Activated naive CD4-positive, alpha-beta T cell treated with anti-CD3 and anti-CD28 coated beads, Interleukin-2, amount 50 U/mL, for 24 hours (primary cell): ENCODE measurements around the gene CUTA.

Experiments used
- H3K27ac Mint-ChIP-seq: one replicate; pipeline ENCODE4 v1.8.0; 2021; ENCODE audit warnings: mild to moderate bottlenecking, mixed read lengths
- H3K27me3 Mint-ChIP-seq: one replicate; pipeline ENCODE4 v1.8.0; 2021; ENCODE audit warnings: mixed read lengths
- H3K36me3 Mint-ChIP-seq: one replicate; pipeline ENCODE4 v1.8.0; 2021; ENCODE audit warnings: mixed read lengths
- H3K4me1 Mint-ChIP-seq: one replicate; pipeline ENCODE4 v1.8.0; 2021; ENCODE audit warnings: mixed read lengths
- H3K4me3 Mint-ChIP-seq: one replicate; pipeline ENCODE4 v1.8.0; 2021; ENCODE audit warnings: mild to moderate bottlenecking, mixed read lengths
- H3K9me3 Mint-ChIP-seq: one replicate; pipeline ENCODE4 v1.8.0; 2021; ENCODE audit warnings: mixed read lengths

The CUTA gene

GRCh38 chr6:33417903-33418689 is at the start of gene CUTA:
TSS of gene CUTA (minus strand) at chr6:33418107. CDS start at chr6:33418000, 107 bp downstream.
- Mint-ChIP-seq H3K36me3 (peaks cover 9% of the 10 kb centered on the region), H3K27me3 (no peaks in the 10 kb centered on the region), H3K4me1 (peaks cover 85% of the 10 kb centered on the region), H3K4me3 (peak within 1 kb of the TSS; percentile 95), H3K9me3 (no peaks in the 10 kb centered on the region), H3K27ac (peak within 1 kb of the TSS; percentile 97)

GRCh38 chr6:33467091-33467490 is 49.2 kb upstream of the CUTA start:
- no peaks in the 10 kb centered on the region for H3K27me3 Mint-ChIP-seq
- no peaks in the 10 kb centered on the region for H3K4me1 Mint-ChIP-seq
- H3K27ac Mint-ChIP-seq: no peak overlapping the region
- H3K4me3 Mint-ChIP-seq: no peak overlapping the region
- no peaks in the 10 kb centered on the region for H3K36me3 Mint-ChIP-seq
- no peaks in the 10 kb centered on the region for H3K9me3 Mint-ChIP-seq

DNA sequence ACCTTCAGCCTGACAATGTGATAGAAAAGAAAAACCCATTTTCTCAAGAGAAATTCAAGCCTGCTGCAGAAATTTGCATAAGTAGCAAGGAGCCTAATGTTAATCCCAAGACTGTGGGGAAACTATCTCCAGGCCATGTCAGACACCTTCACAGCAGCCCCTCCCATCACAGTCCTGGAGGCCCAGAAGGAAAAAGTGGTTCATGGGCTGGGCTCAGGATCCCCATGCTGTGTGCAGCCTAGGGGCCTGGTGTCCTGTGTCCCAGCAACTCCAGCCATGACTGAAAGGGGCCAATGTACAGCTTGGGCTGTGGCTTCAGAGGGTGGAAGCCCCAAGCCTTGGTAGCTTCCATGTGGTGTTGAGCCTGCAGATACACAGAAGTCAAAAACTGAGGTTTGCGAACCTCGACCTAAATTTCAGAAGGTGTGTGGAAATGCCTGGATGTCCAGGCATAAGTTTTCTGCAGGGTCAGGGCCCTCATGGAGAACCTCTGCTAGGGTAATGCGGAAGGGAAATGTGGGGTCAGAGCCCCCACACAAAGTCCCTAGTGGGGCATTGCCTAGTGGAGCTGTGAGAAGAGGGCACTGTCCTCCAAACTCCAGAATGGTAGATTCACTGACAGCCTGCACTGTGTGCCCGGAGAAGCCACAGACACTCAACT is 48.3 kb upstream of the CUTA start:
- H3K4me3 Mint-ChIP-seq: no peak overlapping the region
- H3K27me3 Mint-ChIP-seq: no peaks in the 10 kb centered on the region
- no peak overlapping the region for H3K27ac Mint-ChIP-seq
- H3K4me1 Mint-ChIP-seq: no peaks in the 10 kb centered on the region
- no peaks in the 10 kb centered on the region for H3K9me3 Mint-ChIP-seq
- H3K36me3 Mint-ChIP-seq: no peaks in the 10 kb centered on the region

GRCh38 chr6:33459226-33459625 is 41.3 kb upstream of the CUTA start:
- H3K36me3 Mint-ChIP-seq: peaks cover 9% of the 10 kb centered on the region
- H3K4me1 Mint-ChIP-seq: peaks cover 28% of the 10 kb centered on the region
- no peaks in the 10 kb centered on the region for H3K27me3 Mint-ChIP-seq
- no peaks in the 10 kb centered on the region for H3K9me3 Mint-ChIP-seq
- H3K4me3 Mint-ChIP-seq: no peak overlapping the region
- no peak overlapping the region for H3K27ac Mint-ChIP-seq

GRCh38 chr6:33458676-33459075 is 40.8 kb upstream of the CUTA start:
- Mint-ChIP-seq H3K9me3 (no peaks in the 10 kb centered on the region), H3K4me3 (no peak overlapping the region), H3K27me3 (no peaks in the 10 kb centered on the region), H3K4me1 (peaks cover 32% of the 10 kb centered on the region), H3K27ac (no peak overlapping the region), H3K36me3 (peaks cover 9% of the 10 kb centered on the region)

DNA sequence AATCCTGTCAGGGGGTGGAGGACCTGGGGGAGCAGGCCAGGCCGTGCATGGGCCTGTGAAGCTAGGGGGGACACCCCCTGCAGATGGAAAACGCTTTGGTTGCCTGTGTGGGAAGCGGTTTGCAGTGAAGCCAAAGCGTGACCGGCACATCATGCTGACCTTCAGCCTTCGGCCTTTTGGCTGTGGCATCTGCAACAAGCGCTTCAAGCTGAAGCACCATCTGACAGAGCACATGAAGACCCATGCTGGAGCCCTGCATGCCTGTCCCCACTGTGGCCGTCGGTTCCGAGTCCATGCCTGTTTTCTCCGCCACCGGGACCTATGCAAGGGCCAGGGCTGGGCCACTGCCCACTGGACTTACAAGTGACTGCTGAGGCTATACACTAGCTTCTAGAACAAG is 38.2 kb upstream of the CUTA start:
- Mint-ChIP-seq H3K27ac (no peak overlapping the region), H3K9me3 (no peaks in the 10 kb centered on the region), H3K36me3 (peaks cover 10% of the 10 kb centered on the region), H3K27me3 (no peaks in the 10 kb centered on the region), H3K4me1 (peaks cover 44% of the 10 kb centered on the region), H3K4me3 (peak overlapping the region; percentile 99)

GRCh38 chr6:33455051-33455450 is 37.1 kb upstream of the CUTA start:
- Mint-ChIP-seq H3K27ac (peak overlapping the region; percentile 96), H3K4me3 (peak overlapping the region; percentile 99), H3K4me1 (peaks cover 53% of the 10 kb centered on the region), H3K36me3 (peaks cover 10% of the 10 kb centered on the region), H3K9me3 (no peaks in the 10 kb centered on the region), H3K27me3 (no peaks in the 10 kb centered on the region)

DNA sequence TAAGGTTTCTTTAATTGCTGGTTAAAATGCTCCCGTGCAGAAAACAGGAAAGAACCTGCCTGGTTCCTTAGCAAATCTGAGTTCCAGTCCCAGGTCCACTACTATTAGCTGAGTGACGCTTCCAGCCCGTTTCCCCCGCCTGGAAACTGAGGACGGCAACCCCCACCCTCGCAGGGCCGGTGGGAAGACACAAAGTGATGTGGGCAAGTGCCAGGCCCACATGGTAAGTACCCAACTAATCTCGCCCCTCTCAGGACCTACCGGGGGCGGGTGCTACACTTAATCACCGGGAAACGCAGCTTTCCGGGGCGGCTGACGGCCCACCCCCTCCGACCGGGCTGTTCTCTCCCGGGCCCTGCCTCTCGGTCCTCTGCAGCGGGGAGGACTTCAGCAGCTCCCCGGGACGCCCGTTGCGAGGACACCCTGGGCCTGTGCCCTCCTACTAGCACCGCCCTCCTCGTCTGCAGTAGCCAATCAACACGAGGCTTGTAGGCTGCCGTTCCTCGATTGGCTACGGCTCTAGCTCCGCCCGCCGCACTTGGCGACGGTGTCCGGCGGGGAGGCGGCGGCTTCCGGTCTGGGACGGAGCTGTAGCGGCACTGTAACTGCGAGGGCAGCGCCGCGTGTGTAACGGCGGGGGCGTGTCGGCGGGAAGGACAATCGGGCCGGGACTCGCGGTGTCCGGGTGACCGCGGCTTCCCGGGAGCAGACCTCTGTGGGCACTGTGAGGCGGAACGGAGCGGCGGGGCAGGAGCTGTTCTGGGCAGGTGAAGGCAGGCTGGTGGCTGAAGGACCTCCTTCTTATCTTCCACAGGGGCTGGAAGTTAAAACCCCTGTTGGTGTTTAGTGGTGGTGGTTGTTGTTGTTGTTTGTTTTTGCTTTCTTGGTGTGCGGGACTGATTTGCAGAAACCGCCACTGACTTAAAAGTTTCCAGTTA is 36.4 kb upstream of the CUTA start, which contains the start of gene ZBTB9:
Gene ZBTB9 (plus strand): TSS at position 568 of the 938 bp plus-strand sequence. CDS start 525 bp downstream, outside the sequence.
- H3K9me3 Mint-ChIP-seq: no peaks in the 10 kb centered on the region
- peak within 1 kb of the TSS; percentile 96 for H3K27ac Mint-ChIP-seq
- peaks cover 10% of the 10 kb centered on the region for H3K36me3 Mint-ChIP-seq
- no peaks in the 10 kb centered on the region for H3K27me3 Mint-ChIP-seq
- peak within 1 kb of the TSS; percentile 99 for H3K4me3 Mint-ChIP-seq
- H3K4me1 Mint-ChIP-seq: peaks cover 53% of the 10 kb centered on the region

DNA sequence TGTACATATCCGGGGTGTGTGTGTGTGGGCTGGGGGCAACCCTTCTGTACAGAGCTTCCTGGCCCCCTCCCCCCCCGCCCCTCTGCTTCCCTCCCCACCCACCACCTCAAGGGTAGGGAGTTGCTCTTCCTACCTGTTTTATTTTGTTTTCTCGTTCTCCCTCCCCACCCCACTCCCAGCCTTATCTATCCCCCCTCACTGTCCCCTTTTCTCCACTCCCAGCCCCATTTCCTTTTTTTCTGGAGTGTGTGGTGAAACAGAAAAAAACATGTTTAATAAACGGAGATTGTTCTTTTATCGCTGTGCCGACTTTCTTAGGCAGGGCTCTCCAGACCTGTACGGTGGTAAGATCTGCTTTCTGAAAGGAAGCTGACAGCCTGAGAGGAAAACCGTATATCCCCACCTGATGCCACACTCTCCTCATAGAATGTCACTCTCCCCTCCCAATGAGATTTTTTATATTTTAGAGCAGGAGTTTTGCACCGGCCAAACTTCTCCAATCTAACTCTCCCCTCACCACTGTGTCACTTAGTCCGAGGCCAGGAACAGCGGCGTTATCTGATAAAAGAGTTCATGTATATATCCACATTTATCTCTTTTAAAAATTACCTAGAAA is 35.6 kb upstream of the CUTA start:
- Mint-ChIP-seq H3K36me3 (peaks cover 10% of the 10 kb centered on the region), H3K4me1 (peaks cover 53% of the 10 kb centered on the region), H3K27ac (peak overlapping the region; percentile 96), H3K9me3 (no peaks in the 10 kb centered on the region), H3K4me3 (peak overlapping the region; percentile 99), H3K27me3 (no peaks in the 10 kb centered on the region)

- Mint-ChIP-seq H3K4me1 (peaks cover 58% of the 10 kb centered on the region), H3K27me3 (no peaks in the 10 kb centered on the region), H3K27ac (peak overlapping the region; percentile 12), H3K36me3 (peaks cover 9% of the 10 kb centered on the region), H3K4me3 (no peak overlapping the region), H3K9me3 (no peaks in the 10 kb centered on the region)
Measured at GRCh38 chr6:33452496-33452895, 34.6 kb upstream of the CUTA start.

DNA sequence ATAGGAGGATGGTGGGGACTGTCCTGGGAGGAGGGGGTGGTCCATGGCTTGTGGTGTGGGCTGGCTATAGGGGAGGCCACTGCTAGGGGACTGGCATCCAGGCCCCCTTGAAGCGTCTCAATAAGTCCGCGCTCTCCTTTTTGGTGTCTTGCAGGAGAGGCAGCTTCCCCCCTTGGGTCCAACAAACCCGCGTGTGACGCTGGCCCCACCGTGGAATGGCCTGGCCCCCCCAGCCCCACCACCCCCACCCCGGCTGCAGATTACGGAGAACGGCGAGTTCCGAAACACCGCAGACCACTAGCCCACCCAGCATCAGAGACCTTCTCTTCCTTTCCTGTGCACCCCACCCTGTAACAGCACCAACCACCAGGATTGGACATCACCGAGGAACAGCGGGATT is 33.7 kb upstream of the CUTA start:
- no peak overlapping the region for H3K4me3 Mint-ChIP-seq
- no peaks in the 10 kb centered on the region for H3K9me3 Mint-ChIP-seq
- H3K4me1 Mint-ChIP-seq: peaks cover 49% of the 10 kb centered on the region
- peaks cover 2% of the 10 kb centered on the region for H3K36me3 Mint-ChIP-seq
- H3K27me3 Mint-ChIP-seq: no peaks in the 10 kb centered on the region
- no peak overlapping the region for H3K27ac Mint-ChIP-seq

GRCh38 chr6:33450434-33450833 is 32.5 kb upstream of the CUTA start:
- peak overlapping the region; percentile 46 for H3K27ac Mint-ChIP-seq
- peaks cover 40% of the 10 kb centered on the region for H3K4me1 Mint-ChIP-seq
- peak overlapping the region; percentile 5 for H3K4me3 Mint-ChIP-seq
- H3K36me3 Mint-ChIP-seq: peaks cover 5% of the 10 kb centered on the region
- H3K27me3 Mint-ChIP-seq: no peaks in the 10 kb centered on the region
- no peaks in the 10 kb centered on the region for H3K9me3 Mint-ChIP-seq

- Mint-ChIP-seq H3K4me3 (no peak overlapping the region), H3K4me1 (peaks cover 15% of the 10 kb centered on the region), H3K27ac (peak overlapping the region; percentile 59), H3K36me3 (peaks cover 4% of the 10 kb centered on the region), H3K27me3 (no peaks in the 10 kb centered on the region), H3K9me3 (no peaks in the 10 kb centered on the region)
Measured at GRCh38 chr6:33446356-33446755, 28.4 kb upstream of the CUTA start.

- H3K27ac Mint-ChIP-seq: no peak overlapping the region
- peaks cover 4% of the 10 kb centered on the region for H3K36me3 Mint-ChIP-seq
- no peaks in the 10 kb centered on the region for H3K9me3 Mint-ChIP-seq
- no peaks in the 10 kb centered on the region for H3K27me3 Mint-ChIP-seq
- H3K4me1 Mint-ChIP-seq: peaks cover 7% of the 10 kb centered on the region
- no peak overlapping the region for H3K4me3 Mint-ChIP-seq
Measured at GRCh38 chr6:33445119-33445603, 27.3 kb upstream of the CUTA start.
